HG02981 (cell line): Measurements from ENCODE around the gene FKBP5.

Source experiments
- ATAC-seq: cut with Tn5 transposase; IDR thresholded peaks from one replicate; pipeline ENCODE4 v1.9.1; 2021; ENCODE audit warnings: mild to moderate bottlenecking, moderate library complexity; ENCODE audit not compliant: unreplicated experiment

The FKBP5 gene

GRCh38 chr6:35668096-35668495 lies 20.6 kb downstream of the FKBP5 start:
- no peak for ATAC-seq

GRCh38 chr6:35665573-35665972 lies 23.1 kb downstream of the FKBP5 start:
- no peak for ATAC-seq

GRCh38 chr6:35664945-35665344 lies 23.8 kb downstream of the FKBP5 start:
- ATAC-seq, result no peak

- ATAC-seq, result no peak
Observed at GRCh38 chr6:35663447-35664235, 25.1 kb downstream of the FKBP5 start.

GRCh38 chr6:35662999-35663398 lies 25.7 kb downstream of the FKBP5 start:
- no peak for ATAC-seq

- ATAC-seq, result no peak
Observed at GRCh38 chr6:35654883-35655282, 33.8 kb downstream of the FKBP5 start.

- ATAC-seq, result no peak
Observed at GRCh38 chr6:35651244-35651643, 37.5 kb downstream of the FKBP5 start.

- ATAC-seq, result no peak
Observed at GRCh38 chr6:35650015-35650414, 38.7 kb downstream of the FKBP5 start.

- ATAC-seq, result no peak
Observed at GRCh38 chr6:35648203-35648602, 40.5 kb downstream of the FKBP5 start.

GRCh38 chr6:35647400-35647799 lies 41.3 kb downstream of the FKBP5 start:
- ATAC-seq, result no peak

- ATAC-seq, result no peak
Observed at GRCh38 chr6:35643162-35643535, 45.6 kb downstream of the FKBP5 start.

GRCh38 chr6:35642471-35643161 lies 46.1 kb downstream of the FKBP5 start:
- ATAC-seq, result no peak

- ATAC-seq, result no peak
Observed at GRCh38 chr6:35640017-35640664, 48.6 kb downstream of the FKBP5 start.

- ATAC-seq, result no peak
Observed at GRCh38 chr6:35638679-35639078, 50.0 kb downstream of the FKBP5 start.

GRCh38 chr6:35637911-35638310 lies 50.8 kb downstream of the FKBP5 start:
- no peak for ATAC-seq

- no peak for ATAC-seq
Observed at GRCh38 chr6:35635601-35636597, 52.8 kb downstream of the FKBP5 start.

GRCh38 chr6:35634316-35634715 lies 54.4 kb downstream of the FKBP5 start:
- no peak for ATAC-seq

- no peak for ATAC-seq
Observed at GRCh38 chr6:35633579-35634089, 55.1 kb downstream of the FKBP5 start.

- ATAC-seq, result no peak
Observed at GRCh38 chr6:35629876-35630378, 58.8 kb downstream of the FKBP5 start.

- ATAC-seq, result no peak
Observed at GRCh38 chr6:35626401-35626800, 62.3 kb downstream of the FKBP5 start.
